ENCODE data around the gene CLIP4. TPM values are rescaled to one million over a fixed set of nuclear protein-coding genes. Genes with fewer than 3 reads are reported as not detected.

CLIP4 gene
- total RNA-seq, 1 donor from 2014 or later = 102 TPM

DNA sequence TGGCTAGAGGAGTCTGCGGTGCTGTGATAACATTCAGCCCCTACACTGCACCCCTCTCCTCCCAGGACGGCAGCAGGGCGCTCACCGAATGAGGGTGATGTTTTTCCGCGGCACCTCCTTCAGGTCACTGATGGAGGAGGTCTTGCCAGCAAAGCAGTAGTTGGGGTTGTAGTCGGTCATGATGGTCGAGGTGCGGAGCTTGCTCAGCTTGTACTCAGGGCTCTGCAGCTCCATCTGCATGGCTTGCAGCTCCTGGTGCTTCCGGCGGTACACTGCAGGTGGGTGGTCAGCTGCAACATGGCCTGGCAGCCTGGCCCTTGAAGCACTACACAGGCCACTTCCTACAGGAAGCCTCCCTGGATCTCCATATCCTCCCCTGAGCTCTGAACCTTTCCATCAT is 108.0 kb downstream of the CLIP4 start:
- FAIRE-seq = no peak
- H3K27me3 ChIP-seq (ENCODE audit: control insufficient read depth, insufficient read depth, low read length) = peaks cover 2% of the 10 kb centered on the region
- no peak for DNase-seq (ENCODE audit: low read depth)
- H3K36me3 ChIP-seq (ENCODE audit: control insufficient read depth, insufficient read depth, low read length) = no peaks in the 10 kb centered on the region
- TF ChIP-seq, protein P1, sequence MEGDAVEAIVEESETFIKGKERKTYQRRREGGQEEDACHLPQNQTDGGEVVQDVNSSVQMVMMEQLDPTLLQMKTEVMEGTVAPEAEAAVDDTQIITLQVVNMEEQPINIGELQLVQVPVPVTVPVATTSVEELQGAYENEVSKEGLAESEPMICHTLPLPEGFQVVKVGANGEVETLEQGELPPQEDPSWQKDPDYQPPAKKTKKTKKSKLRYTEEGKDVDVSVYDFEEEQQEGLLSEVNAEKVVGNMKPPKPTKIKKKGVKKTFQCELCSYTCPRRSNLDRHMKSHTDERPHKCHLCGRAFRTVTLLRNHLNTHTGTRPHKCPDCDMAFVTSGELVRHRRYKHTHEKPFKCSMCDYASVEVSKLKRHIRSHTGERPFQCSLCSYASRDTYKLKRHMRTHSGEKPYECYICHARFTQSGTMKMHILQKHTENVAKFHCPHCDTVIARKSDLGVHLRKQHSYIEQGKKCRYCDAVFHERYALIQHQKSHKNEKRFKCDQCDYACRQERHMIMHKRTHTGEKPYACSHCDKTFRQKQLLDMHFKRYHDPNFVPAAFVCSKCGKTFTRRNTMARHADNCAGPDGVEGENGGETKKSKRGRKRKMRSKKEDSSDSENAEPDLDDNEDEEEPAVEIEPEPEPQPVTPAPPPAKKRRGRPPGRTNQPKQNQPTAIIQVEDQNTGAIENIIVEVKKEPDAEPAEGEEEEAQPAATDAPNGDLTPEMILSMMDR (IDR thresholded peaks at IDR 0.05; ENCODE audit: insufficient read depth, low read length, severe bottlenecking) = no peak
- H3K4me3 ChIP-seq (ENCODE audit: low read depth, low read length) = no peak overlapping the region

DNA sequence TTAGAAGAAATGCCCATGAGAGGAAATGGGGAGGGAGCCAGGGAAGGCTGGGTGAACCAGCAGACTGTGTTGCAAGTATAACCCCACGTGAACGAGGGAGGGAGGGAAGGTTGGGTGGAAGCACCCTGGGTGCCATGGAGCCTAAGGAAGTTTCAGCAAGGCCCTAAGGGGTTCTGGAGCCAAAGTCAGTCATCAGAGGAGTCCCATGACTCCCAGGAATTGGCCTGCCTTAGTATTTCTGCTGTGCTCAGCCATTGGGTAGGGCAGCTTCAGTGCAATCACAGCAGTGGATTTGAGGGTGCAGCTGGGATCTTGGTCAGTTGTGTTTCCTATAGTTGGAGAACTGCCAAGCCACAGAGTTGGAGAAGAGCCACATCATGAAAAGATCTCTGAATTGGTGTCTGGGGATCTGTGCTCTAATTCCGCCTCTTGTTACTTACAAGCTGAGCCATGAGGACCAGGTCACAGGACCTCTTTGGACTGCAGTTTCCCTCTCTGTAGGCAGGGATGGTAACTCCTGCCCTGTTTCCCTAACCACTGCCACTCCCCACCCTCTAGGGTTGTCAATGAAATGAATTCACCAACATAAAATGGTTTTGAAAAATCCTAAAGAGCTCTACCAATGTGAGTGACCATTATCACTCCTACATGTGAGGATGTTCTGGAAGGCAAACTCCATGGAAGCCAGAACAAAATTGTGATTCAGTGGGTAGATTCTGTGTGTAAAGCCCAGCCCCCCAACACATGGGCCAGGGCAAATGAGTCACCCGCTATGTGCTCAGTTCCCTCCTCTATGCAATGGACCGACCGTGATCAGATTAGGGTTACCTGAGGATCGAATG is 108.9 kb downstream of the CLIP4 start:
- DNase-seq (ENCODE audit: low read depth) (peak; percentile 73), FAIRE-seq (peak; percentile 84)
- no peaks in the 10 kb centered on the region for H3K36me3 ChIP-seq (ENCODE audit: control insufficient read depth, insufficient read depth, low read length)
- no peak overlapping the region for H3K4me3 ChIP-seq (ENCODE audit: low read depth, low read length)
- peaks cover 3% of the 10 kb centered on the region for H3K27me3 ChIP-seq (ENCODE audit: control insufficient read depth, insufficient read depth, low read length)
- TF ChIP-seq, protein P1 (IDR thresholded peaks at IDR 0.05; ENCODE audit: insufficient read depth, low read length, severe bottlenecking) = no peak

DNA sequence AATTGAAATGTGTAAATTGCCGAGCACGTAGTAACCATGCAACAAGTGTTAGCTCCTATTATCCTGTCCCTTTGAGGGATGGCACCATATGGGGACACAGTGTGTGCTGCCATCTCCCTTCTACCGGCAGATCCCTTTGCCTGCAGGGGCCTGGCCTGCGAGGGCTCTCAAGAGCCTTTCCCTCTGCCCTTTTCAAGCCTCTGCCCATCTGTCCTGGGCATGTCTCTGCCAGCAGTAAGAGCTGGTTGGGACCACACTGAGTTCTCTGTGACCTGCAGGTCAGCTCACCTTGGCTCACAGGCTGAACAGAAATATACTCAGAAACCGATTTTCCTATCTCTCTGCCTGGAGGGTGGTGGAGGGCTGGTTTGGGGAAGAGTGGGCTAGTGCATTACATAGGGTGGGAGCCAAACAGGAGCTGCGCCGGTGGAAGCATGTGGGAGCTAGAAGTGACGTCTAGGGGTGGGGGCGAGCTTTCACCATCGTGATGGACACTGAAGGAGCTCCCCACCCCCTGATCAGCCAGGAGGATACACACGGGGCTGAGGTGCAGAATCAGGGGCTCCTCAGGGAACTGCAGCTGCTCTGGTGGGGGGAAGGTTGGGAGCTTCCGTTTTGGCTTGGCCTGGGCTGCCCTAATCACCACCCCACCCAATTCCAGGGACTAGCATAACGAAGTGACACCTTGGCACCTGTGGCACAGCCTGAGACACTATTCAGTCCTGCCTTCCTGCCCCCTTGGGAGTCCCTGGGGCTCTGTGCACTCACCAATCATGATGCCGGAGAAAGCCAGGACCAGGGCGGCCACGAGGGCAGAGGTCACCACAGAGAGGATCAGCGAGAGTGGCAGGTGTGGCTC is 109.7 kb downstream of the CLIP4 start:
- Histone ChIP-seq H3K4me3 (ENCODE audit: low read depth, low read length) (no peak overlapping the region), H3K27me3 (ENCODE audit: control insufficient read depth, insufficient read depth, low read length) (peaks cover 4% of the 10 kb centered on the region), H3K36me3 (ENCODE audit: control insufficient read depth, insufficient read depth, low read length) (no peaks in the 10 kb centered on the region)
- FAIRE-seq (peak; percentile 7), DNase-seq (ENCODE audit: low read depth) (no peak)
- TF ChIP-seq, protein P1 (IDR thresholded peaks at IDR 0.05; ENCODE audit: insufficient read depth, low read length, severe bottlenecking) = no peak

DNA sequence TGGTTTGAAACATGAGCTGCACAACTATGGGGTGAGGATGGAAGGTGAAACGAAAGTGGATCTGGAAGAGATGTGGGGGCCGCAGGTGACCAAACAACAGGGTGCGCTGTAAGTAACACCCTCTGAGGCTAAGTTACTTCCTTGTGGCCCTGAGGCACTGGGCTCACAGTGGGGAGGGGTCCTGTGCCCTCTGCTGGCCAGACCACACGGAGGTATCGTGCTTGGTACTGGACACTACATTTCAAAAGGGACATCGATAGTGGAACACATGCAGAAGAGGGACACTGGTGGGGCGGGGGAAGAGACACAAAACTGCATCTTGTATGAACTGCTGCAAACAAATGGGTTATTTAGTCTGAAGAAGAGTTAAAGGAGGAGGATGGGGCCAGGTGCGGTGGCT is 110.6 kb downstream of the CLIP4 start:
- no peak for FAIRE-seq
- Histone ChIP-seq H3K27me3 (ENCODE audit: control insufficient read depth, insufficient read depth, low read length) (peaks cover 6% of the 10 kb centered on the region), H3K36me3 (ENCODE audit: control insufficient read depth, insufficient read depth, low read length) (no peaks in the 10 kb centered on the region), H3K4me3 (ENCODE audit: low read depth, low read length) (no peak overlapping the region)
- TF ChIP-seq, protein P1 (IDR thresholded peaks at IDR 0.05; ENCODE audit: insufficient read depth, low read length, severe bottlenecking) = no peak
- DNase-seq (ENCODE audit: low read depth) = no peak

DNA sequence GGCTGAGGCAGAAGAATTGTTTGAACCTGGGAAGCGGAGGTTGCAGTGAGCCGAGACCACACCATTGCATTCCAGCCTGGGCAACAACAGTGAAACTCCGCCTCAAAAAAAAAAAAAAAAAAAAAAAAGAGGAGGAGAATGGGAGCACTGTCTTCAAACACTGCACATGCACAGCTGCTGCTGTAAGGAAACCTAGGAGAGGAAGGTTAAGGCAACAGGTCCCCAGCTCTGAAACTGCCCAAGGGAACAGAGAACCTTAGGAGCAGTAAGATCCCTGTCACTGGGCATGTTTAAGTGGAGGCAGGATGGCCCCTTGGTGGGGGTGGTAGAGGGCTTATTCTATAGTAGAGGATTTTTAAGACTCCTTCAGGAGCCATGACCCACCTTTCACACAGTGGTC is 111.2 kb downstream of the CLIP4 start:
- TF ChIP-seq, protein P1 (IDR thresholded peaks at IDR 0.05; ENCODE audit: insufficient read depth, low read length, severe bottlenecking) = no peak
- Histone ChIP-seq H3K4me3 (ENCODE audit: low read depth, low read length) (no peak overlapping the region), H3K36me3 (ENCODE audit: control insufficient read depth, insufficient read depth, low read length) (no peaks in the 10 kb centered on the region), H3K27me3 (ENCODE audit: control insufficient read depth, insufficient read depth, low read length) (peaks cover 6% of the 10 kb centered on the region)
- DNase-seq (ENCODE audit: low read depth) (no peak), FAIRE-seq (no peak)
